Astrocyte (in vitro differentiated cells and primary cell): ENCODE measurements around the gene POLR2J2. TPM values are rescaled to one million over a fixed set of nuclear protein-coding genes. Genes with fewer than 3 reads are reported as not detected.

Experiments used
- total RNA-seq: library from RNA; stranded (reverse); gene quantifications from 2 replicates; pipeline ENCODE4 v1.2.1, GENCODE V29; 2021

POLR2J2 gene
- total RNA-seq, 1 donor from 2014 or later = 3.6 TPM

Other genes starting within 250 kb of the POLR2J2 start
- gene ORAI2, start 238.1 kb downstream of the POLR2J2 start, total RNA-seq = 57.6 and 64.4 TPM in 2 replicates
- 8.7 and 12.4 TPM in 2 replicates for gene ALKBH4, start 206.8 kb downstream of the POLR2J2 start, total RNA-seq
- gene LRWD1, start 206.7 kb downstream of the POLR2J2 start, total RNA-seq = 26.2 and 28.5 TPM in 2 replicates
- 36.9 and 41.4 TPM in 2 replicates for gene POLR2J, start 192.7 kb downstream of the POLR2J2 start, total RNA-seq
- gene RASA4B, start 153.9 kb downstream of the POLR2J2 start, total RNA-seq = 1.1 and 1.7 TPM in 2 replicates
- 3.3 and 3.4 TPM in 2 replicates for gene UPK3BL2, start 128.0 kb downstream of the POLR2J2 start, total RNA-seq
- gene SPDYE2, start 120.4 kb downstream of the POLR2J2 start, total RNA-seq = not detected in 2 replicates
- 10.0 and 12.2 TPM in 2 replicates for gene POLR2J3, start 99.1 kb downstream of the POLR2J2 start, total RNA-seq
- gene RASA4, start 54.9 kb downstream of the POLR2J2 start, total RNA-seq = 5.0 and 7.2 TPM in 2 replicates
- 9.1 and 12.2 TPM in 2 replicates for gene UPK3BL1, start 28.9 kb downstream of the POLR2J2 start, total RNA-seq
- gene SPDYE2B, start 21.3 kb downstream of the POLR2J2 start, total RNA-seq = not detected in 2 replicates
- gene FAM185A, start 77.3 kb upstream of the POLR2J2 start, total RNA-seq = 4.6 and 4.9 TPM in 2 replicates
- gene LRRC17, start 241.3 kb upstream of the POLR2J2 start, total RNA-seq = 61.2 and 63.4 TPM in 2 replicates